GM12878 (cell line): ENCODE data around the gene BAG3. TPM values are rescaled to one million over a fixed set of nuclear protein-coding genes. Genes with fewer than 3 reads are reported as not detected.
A peak's percentile ranks its signal among the peaks of the same experiment; 100 is the strongest.

Source experiments
- ATAC-seq: fragments of 200-7000 bp; cut with Tn5 transposase; 3 replicates; pipeline ENCODE4 v1.9.1; 2020; ENCODE audit warnings: mild to moderate bottlenecking, moderate library complexity
- BruUV-seq: library from RNA; stranded (reverse); fragments of 400-500 nt; replicated peaks from 2 replicates; lab custom pipeline; 2021; lab: Mats Ljungman, UMichigan
- CTCF ChIA-PET: fragments of 300-600 bp; sonication (Branson Sonifier 250); formaldehyde crosslinking; extraction: SDS; loops from one replicate; lab custom pipeline; 2021; ENCODE audit warnings: inconsistent platforms; lab: Yijun Ruan, JAX
- POLR2A ChIA-PET: fragments of 350-600 bp; formaldehyde crosslinking; extraction: SDS; loops from one replicate; lab custom pipeline; 2021; ENCODE audit warnings: inconsistent platforms; lab: Charles Lee
- RAD21 ChIA-PET: fragments of 300-600 bp; sonication (Branson Sonifier 250); formaldehyde crosslinking; loops from one replicate; lab custom pipeline; 2023; ENCODE audit warnings: antibody characterized with exemption; ENCODE audit not compliant: unreplicated experiment; lab: Charles Lee
- SMC1A ChIA-PET: fragments of 300-600 bp; sonication (Branson Sonifier 250); formaldehyde crosslinking; loops from one replicate; lab custom pipeline; 2023; ENCODE audit not compliant: unreplicated experiment, uncharacterized antibody; lab: Charles Lee
- DNase-seq: peaks from one replicate; pipeline ENCODE4 v3.0.0-alpha.2; 2011; ENCODE audit warnings: low read depth, low spot score
- FAIRE-seq: peaks from 3 replicates; lab custom pipeline; 2011; peaks lifted over from hg19 to GRCh38; lab: Jason Lieb, UNC
- H2AFZ ChIP-seq: 2 replicates; pipeline ENCODE4 v1.6.0; 2011; ENCODE audit warnings: low read depth, low read length, control low read depth; ENCODE audit not compliant: control insufficient read depth
- H3K27ac ChIP-seq: 2 replicates; pipeline ENCODE4 v1.5.1; 2011; ENCODE audit warnings: control low read depth; ENCODE audit not compliant: control insufficient read depth, insufficient read depth
- H3K27me3 ChIP-seq, 2 experiments: replicated peaks in 1 of 2; 2 replicates each; pipeline versions ENCODE4 v1.6.0 to v1.6.1; 2011; ENCODE audit warnings: low read length in 1 of 2; ENCODE audit not compliant: control insufficient read depth in 2 of 2, insufficient read depth in 2 of 2
- H3K36me3 ChIP-seq, 2 experiments: 2 replicates each; pipeline ENCODE4 v1.5.1; 2011; ENCODE audit warnings: low read length in 1 of 2; ENCODE audit not compliant: control insufficient read depth in 2 of 2, insufficient read depth in 2 of 2
- H3K4me1 ChIP-seq: 2 replicates; pipeline ENCODE4 v1.6.1; 2011; ENCODE audit warnings: mild to moderate bottlenecking, low read length, moderate library complexity, mixed read lengths; ENCODE audit not compliant: control insufficient read depth, insufficient read depth
- H3K4me2 ChIP-seq: 2 replicates; pipeline ENCODE4 v1.6.0; 2011; ENCODE audit warnings: control low read depth; ENCODE audit not compliant: control insufficient read depth, insufficient read depth
- H3K4me3 ChIP-seq: fragments of 200-600 bp; sonication (generic); 2 replicates; pipeline ENCODE4 v1.5.1; 2016
- H3K79me2 ChIP-seq: 2 replicates; pipeline ENCODE4 v1.6.0; 2011; ENCODE audit warnings: low read length; ENCODE audit not compliant: control insufficient read depth, insufficient read depth
- H3K9ac ChIP-seq: 2 replicates; pipeline ENCODE4 v1.8.0; 2011; ENCODE audit warnings: low read length, control low read depth, mixed read lengths; ENCODE audit not compliant: control insufficient read depth, insufficient read depth
- H3K9me3 ChIP-seq: replicated peaks from 3 replicates; pipeline ENCODE4 v1.5.1; 2011; ENCODE audit warnings: mild to moderate bottlenecking, low read length; ENCODE audit not compliant: control insufficient read depth, insufficient read depth
- H4K20me1 ChIP-seq: 2 replicates; pipeline ENCODE4 v1.6.0; 2011; ENCODE audit not compliant: control insufficient read depth, insufficient read depth
- ASH2L ChIP-seq: fragments of 300-600, 200-600 bp; sonication (generic); IDR thresholded peaks from 2 replicates; pipeline ENCODE4 v1.6.1; 2017; ENCODE audit warnings: low read depth, mild to moderate bottlenecking, borderline replicate concordance
- CBFB ChIP-seq: IDR thresholded peaks from 2 replicates; pipeline ENCODE4 v1.6.1; 2016; ENCODE audit warnings: antibody characterized with exemption, low read depth
- CHD2 ChIP-seq: IDR thresholded peaks from 2 replicates; pipeline ENCODE4 v1.6.1; 2011; ENCODE audit warnings: low read depth, low read length, improper control_type of control experiment, borderline replicate concordance
- EP300 ChIP-seq, 2 experiments: fragments of 150-350 bp in 1 of 2; IDR thresholded peaks; 2 replicates each; pipeline ENCODE4 v1.6.1; 2011 to 2012; ENCODE audit warnings: low read depth in 2 of 2, low read length in 2 of 2, borderline replicate concordance in 1 of 2, improper control_type of control experiment in 1 of 2, inconsistent platforms in 1 of 2; ENCODE audit not compliant: control insufficient read depth in 1 of 2
- JUNB ChIP-seq: IDR thresholded peaks from 2 replicates; pipeline ENCODE4 v1.6.1; 2016; ENCODE audit warnings: antibody characterized with exemption, mild to moderate bottlenecking
- PAX5 ChIP-seq: IDR thresholded peaks from 2 replicates; pipeline ENCODE4 v1.6.1; 2011; ENCODE audit warnings: low read depth, low read length, borderline replicate concordance
- RELA ChIP-seq: fragments of 450-650 bp; IDR thresholded peaks from 2 replicates; pipeline ENCODE4 v1.8.0; 2014; ENCODE audit warnings: borderline replicate concordance; ENCODE audit not compliant: partially characterized antibody
- SKIL ChIP-seq: fragments of 450-650 bp; IDR thresholded peaks from 2 replicates; pipeline ENCODE4 v1.6.1; 2017; ENCODE audit warnings: mild to moderate bottlenecking, low read depth, inconsistent platforms; ENCODE audit not compliant: poor library complexity, severe bottlenecking
- TARDBP ChIP-seq: IDR thresholded peaks from 2 replicates; pipeline ENCODE4 v1.6.1; 2016; ENCODE audit warnings: borderline replicate concordance
- WGBS: methylation state at CpG from one replicate; pipeline ENCODE4 v1.1.6; 2016; ENCODE audit warnings: low lambda C conversion rate; ENCODE audit not compliant: insufficient replicate concordance, insufficient coverage; ENCODE audit errors: missing lambda C conversion rate; 5-methylcytosine and 5-hydroxymethylcytosine counted together
- in situ Hi-C: fragments of 300-500 bp; cut with MboI; formaldehyde crosslinking; loops from 9 replicates; pipeline ENCODE4 v1.14.3; 2018; ENCODE audit warnings: mixed read lengths
- intact Hi-C: fragments of 100-400 bp; cut with micrococcal nuclease; formaldehyde crosslinking; loops from one replicate; pipeline ENCODE4 v1.14.2; 2022; ENCODE audit not compliant: unreplicated experiment
- polyA plus RNA-seq, 11 experiments: library from polyadenylated mRNA; depleted of rRNA in 4 of 11; unstranded in 6 of 11; stranded (reverse) in 5 of 11; fragments of >200 nt; fragmentation: Nextera tagmentation in 4 of 11; fragmentation: Illumina TruSeq in 1 of 11; extraction: Ambion mirVana in 4 of 11; extraction: Trizol in 1 of 11; gene quantifications; 1 replicate in 1 of 11; 2 replicates in 10 of 11; pipeline versions ENCODE4 v1.2.1 to v1.2.3, GENCODE V29; 2011 to 2016; ENCODE audit warnings: inconsistent platforms in 2 of 11, missing spikeins in 2 of 11, low read depth in 1 of 11
- total RNA-seq, 4 experiments: library from RNA; depleted of rRNA in 3 of 4; stranded (reverse); fragments of >200 nt in 3 of 4; fragmentation: Illumina TruSeq in 1 of 4; extraction: Trizol in 1 of 4; gene quantifications; 2 replicates each; pipeline versions ENCODE4 v1.2.1 to v1.2.3, GENCODE V29; 2013 to 2021
- TF ChIP-seq, protein P1 (sequence below): fragments of 450-650 bp; IDR thresholded peaks from 2 replicates; pipeline ENCODE4 v1.6.1; 2018; ENCODE audit warnings: mild to moderate bottlenecking, low read depth, moderate library complexity; ENCODE audit not compliant: partially characterized antibody
- TF ChIP-seq, protein P2 (sequence below): fragments of 450-650 bp; IDR thresholded peaks from 2 replicates; pipeline ENCODE4 v1.6.1; 2016; ENCODE audit warnings: mild to moderate bottlenecking
- TF ChIP-seq, protein P3 (sequence below): IDR thresholded peaks from 2 replicates; pipeline ENCODE4 v1.6.1; 2011; ENCODE audit warnings: mild to moderate bottlenecking, low read depth, low read length, moderate library complexity; ENCODE audit not compliant: insufficient replicate concordance

The BAG3 gene
- total and polyA plus RNA-seq, 10 of the 15 experiments (the other 5 are each of a cell fraction or from before 2014, with no cell fraction given) = 0.71 to 14.1 (median 4.3) TPM

- TF ChIP-seq, protein P1, sequence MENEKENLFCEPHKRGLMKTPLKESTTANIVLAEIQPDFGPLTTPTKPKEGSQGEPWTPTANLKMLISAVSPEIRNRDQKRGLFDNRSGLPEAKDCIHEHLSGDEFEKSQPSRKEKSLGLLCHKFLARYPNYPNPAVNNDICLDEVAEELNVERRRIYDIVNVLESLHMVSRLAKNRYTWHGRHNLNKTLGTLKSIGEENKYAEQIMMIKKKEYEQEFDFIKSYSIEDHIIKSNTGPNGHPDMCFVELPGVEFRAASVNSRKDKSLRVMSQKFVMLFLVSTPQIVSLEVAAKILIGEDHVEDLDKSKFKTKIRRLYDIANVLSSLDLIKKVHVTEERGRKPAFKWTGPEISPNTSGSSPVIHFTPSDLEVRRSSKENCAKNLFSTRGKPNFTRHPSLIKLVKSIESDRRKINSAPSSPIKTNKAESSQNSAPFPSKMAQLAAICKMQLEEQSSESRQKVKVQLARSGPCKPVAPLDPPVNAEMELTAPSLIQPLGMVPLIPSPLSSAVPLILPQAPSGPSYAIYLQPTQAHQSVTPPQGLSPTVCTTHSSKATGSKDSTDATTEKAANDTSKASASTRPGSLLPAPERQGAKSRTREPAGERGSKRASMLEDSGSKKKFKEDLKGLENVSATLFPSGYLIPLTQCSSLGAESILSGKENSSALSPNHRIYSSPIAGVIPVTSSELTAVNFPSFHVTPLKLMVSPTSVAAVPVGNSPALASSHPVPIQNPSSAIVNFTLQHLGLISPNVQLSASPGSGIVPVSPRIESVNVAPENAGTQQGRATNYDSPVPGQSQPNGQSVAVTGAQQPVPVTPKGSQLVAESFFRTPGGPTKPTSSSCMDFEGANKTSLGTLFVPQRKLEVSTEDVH = no peak
- 0 out of 2 replicates have a peak, but pooled peaks have one; percentile 60 for TF ChIP-seq TARDBP
- TF ChIP-seq, all 136 proteins: peak for 9
Measured at GRCh38 chr10:119703903-119704508, 52.8 kb downstream of the BAG3 start (continued).

DNA sequence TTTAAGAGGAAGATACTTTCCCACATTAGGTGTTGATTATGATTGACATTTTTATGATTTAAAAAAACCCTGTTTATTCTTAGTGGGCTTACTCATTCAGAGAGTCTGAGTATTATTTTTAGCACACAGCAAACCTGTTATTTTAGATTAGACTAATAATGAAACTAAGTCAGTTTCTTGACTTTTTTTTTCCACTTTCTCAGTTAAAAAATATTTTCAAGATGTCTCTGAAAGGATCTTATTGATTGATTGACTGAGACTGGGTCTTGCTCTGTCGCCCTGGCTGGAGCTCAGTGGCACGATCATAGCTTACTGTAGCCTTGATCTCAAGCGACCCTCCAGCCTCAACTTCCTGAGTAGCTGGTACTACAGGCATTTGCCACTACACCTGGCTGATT lies 54.3 kb downstream of the BAG3 start:
- peaks cover 25% of the 10 kb centered on the region for H3K9me3 ChIP-seq
- H3K4me1 ChIP-seq = peaks cover 72% of the 10 kb centered on the region
- DNase-seq (peak; percentile 76), FAIRE-seq (no peak), ATAC-seq (peak; percentile 40)
- POLR2A ChIA-PET = interaction anchor here (0.6 to 6.5 kb wide), 9 partner anchors 9 to 1064 kb away, joined by 3 to 85 read pairs (median 10); partner anchors contain the start of gene INPP5F
- WGBS = 3% methylated on average over 3 of the region's 3 CpGs
- H3K79me2 ChIP-seq = no peaks in the 10 kb centered on the region
- H2AFZ ChIP-seq = no peak overlapping the region
- H3K27ac ChIP-seq = peak overlapping the region; percentile 92
- RAD21 ChIA-PET = interaction anchor here (1.1 to 9.5 kb wide), 7 partner anchors 11 to 498 kb away, joined by 3 to 143 read pairs (median 11); partner anchors contain the start of genes GRK5 and INPP5F
- no TSS peak for BruUV-seq
- peak overlapping the region; percentile 45; the same call in 1 of the 2 replicates for H3K9ac ChIP-seq
- no peaks in the 10 kb centered on the region for H3K27me3 ChIP-seq
- SMC1A ChIA-PET = interaction anchor here (0.6 to 9.6 kb wide), 13 partner anchors 8 to 150 kb away, joined by 3 to 165 read pairs (median 5); partner anchors contain the start of gene INPP5F
- in situ Hi-C loops = no loop called here
- intact Hi-C loops = loop anchor here (2.0 kb wide), 2 partner anchors 19 to 79 kb away; no protein-coding TSS in a partner anchor
- no peak overlapping the region; the same call in 1 of the 2 replicates for H3K4me3 ChIP-seq
- H3K36me3 ChIP-seq = no peaks in the 10 kb centered on the region
- CTCF ChIA-PET = interaction anchor here (0.6 to 6.5 kb wide), 9 partner anchors 10 to 154 kb away, joined by 3 to 45 read pairs (median 5); partner anchors contain the start of gene INPP5F
- H3K4me2 ChIP-seq = 0 out of 2 replicates have a peak overlapping the region, but pooled peaks have one; percentile 5
- H4K20me1 ChIP-seq = no peaks in the 10 kb centered on the region
- TF ChIP-seq, protein P2, sequence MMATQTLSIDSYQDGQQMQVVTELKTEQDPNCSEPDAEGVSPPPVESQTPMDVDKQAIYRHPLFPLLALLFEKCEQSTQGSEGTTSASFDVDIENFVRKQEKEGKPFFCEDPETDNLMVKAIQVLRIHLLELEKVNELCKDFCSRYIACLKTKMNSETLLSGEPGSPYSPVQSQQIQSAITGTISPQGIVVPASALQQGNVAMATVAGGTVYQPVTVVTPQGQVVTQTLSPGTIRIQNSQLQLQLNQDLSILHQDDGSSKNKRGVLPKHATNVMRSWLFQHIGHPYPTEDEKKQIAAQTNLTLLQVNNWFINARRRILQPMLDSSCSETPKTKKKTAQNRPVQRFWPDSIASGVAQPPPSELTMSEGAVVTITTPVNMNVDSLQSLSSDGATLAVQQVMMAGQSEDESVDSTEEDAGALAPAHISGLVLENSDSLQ = peak; percentile 95
- TF ChIP-seq EP300 (IDR thresholded peaks at IDR 0.05; ENCODE audit: borderline replicate concordance in 1 of 2, control insufficient read depth in 1 of 2, low read depth in 2 of 2, low read length in 2 of 2) (peak; percentile 94 to 100), CHD2 (peak; percentile 71; the same call in 1 of the 2 replicates), JUNB (peak; percentile 99), PAX5 (peak; percentile 36; the same call in 1 of the 2 replicates), RELA (peak; percentile 77), SKIL (peak; percentile 100), CBFB (peak; percentile 33; the same call in 1 of the 2 replicates), ASH2L (peak; percentile 32; the same call in 1 of the 2 replicates)
- TF ChIP-seq, protein P3, sequence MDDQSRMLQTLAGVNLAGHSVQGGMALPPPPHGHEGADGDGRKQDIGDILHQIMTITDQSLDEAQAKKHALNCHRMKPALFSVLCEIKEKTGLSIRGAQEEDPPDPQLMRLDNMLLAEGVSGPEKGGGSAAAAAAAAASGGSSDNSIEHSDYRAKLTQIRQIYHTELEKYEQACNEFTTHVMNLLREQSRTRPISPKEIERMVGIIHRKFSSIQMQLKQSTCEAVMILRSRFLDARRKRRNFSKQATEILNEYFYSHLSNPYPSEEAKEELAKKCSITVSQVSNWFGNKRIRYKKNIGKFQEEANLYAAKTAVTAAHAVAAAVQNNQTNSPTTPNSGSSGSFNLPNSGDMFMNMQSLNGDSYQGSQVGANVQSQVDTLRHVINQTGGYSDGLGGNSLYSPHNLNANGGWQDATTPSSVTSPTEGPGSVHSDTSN = peak; percentile 74
